GM13977 (cell line): ENCODE data around the gene CSNK1G2.
"Not testable (repeated sequence)": the region's sequence is repeated elsewhere in the genome, so short reads cannot be mapped to it uniquely, and the experiment has no call there.

ENCODE experiments used
- DNase-seq: peaks from one replicate; pipeline ENCODE4 v3.0.0; 2012; ENCODE audit warnings: low spot score
- CTCF ChIP-seq: IDR thresholded peaks from 2 replicates; pipeline ENCODE4 v1.5.1; 2012; ENCODE audit warnings: mild to moderate bottlenecking, control low read depth; ENCODE audit not compliant: insufficient read depth; ENCODE audit errors: extremely low read depth, missing control alignments
- in situ Hi-C: fragments of 300-500 bp; cut with MboI; formaldehyde crosslinking; loops from one replicate; pipeline ENCODE4 v1.12.0; 2022; ENCODE audit warnings: low sequenced_read_pairs, low pct_unique_long_range_greater_than_20kb, mixed read lengths, inconsistent platforms; ENCODE audit not compliant: unreplicated experiment

The CSNK1G2 gene

GRCh38 chr19:1985588-1986356 is 44.8 kb downstream of the CSNK1G2 start:
- TF ChIP-seq CTCF, result no peak
- DNase-seq, result no peak
- in situ Hi-C loops, result no loop called here

- TF ChIP-seq CTCF, result no peak
- in situ Hi-C loops, result no loop called here
- no peak for DNase-seq
Observed at GRCh38 chr19:1986357-1987162, 45.6 kb downstream of the CSNK1G2 start.

GRCh38 chr19:1987197-1988187 is 46.5 kb downstream of the CSNK1G2 start:
- TF ChIP-seq CTCF, result no peak
- in situ Hi-C loops, result no loop called here
- no peak for DNase-seq

GRCh38 chr19:1988464-1988863 is 47.5 kb downstream of the CSNK1G2 start:
- DNase-seq, in situ Hi-C loops: not testable (repeated sequence)

- in situ Hi-C loops, result no loop called here
- DNase-seq, result no peak
Observed at GRCh38 chr19:1989513-1990229, 48.7 kb downstream of the CSNK1G2 start.

More at GRCh38 chr19:1989513-1990229, 48.7 kb downstream of the CSNK1G2 start:
- TF ChIP-seq CTCF, result no peak
